ENCODE measurements around the gene B3GALT5.

Gene B3GALT5

DNA sequence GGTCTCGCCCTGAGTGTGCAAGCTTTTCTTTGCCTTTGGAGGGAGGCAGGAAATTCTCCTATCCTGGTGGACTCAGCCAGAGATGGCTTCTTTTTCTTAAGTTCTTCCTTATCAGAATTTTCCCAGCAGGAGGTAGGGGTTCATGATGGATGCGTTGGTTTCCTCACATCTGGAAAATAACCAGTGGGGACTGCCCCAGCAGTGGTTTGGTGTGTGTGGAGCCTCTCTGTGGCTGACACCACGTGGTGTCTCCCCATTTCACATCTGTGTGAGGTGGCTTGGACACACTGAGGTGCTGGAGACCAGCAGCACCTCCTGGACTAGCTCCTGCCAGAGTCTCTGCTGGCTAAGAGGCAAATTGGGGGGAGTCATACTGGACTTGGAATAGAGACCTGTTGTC is 32.6 kb downstream of the B3GALT5 start:
- DNase-seq (ENCODE audit: low spot score) = no peak

DNA sequence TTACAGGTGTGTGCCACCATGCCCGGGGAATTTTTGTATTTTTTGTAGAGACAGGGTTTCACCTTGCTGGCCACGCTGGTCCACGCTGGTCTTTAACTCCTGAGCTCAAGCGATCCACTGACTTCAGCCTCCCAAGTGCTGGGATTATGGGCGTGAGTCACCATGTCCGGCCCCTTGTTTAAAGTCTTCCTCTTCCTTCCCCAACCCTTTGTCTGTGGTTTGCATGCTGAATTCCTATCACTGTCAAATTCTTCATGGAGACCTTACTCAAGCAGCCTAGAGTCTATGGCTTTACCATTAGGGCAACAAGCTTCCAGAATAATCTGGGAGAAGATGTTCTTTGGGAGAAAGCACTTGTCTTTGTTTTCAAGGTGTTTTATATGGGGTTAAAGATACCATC is 34.7 kb downstream of the B3GALT5 start:
- no peak for DNase-seq (ENCODE audit: low spot score)

DNA sequence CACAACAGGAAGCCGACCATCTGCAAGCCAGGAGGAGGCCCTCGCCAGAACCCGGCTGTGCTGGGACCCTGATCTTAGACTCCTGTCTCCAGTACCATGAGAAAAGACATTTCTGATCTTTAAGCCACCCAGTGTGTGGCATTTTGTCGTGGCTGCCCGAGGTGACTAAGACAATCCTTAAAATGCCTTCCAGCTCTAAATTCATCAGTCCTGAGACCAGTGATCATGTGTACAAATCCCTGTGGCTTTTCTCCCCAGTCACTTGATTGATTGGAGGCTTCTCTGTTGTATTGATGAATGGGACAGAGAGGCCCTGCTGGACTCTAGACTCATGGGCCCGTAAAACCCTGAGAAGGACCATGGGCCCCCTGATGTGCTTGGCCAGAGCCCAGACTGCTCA is 36.1 kb downstream of the B3GALT5 start:
- DNase-seq (ENCODE audit: low spot score) = no peak

DNA sequence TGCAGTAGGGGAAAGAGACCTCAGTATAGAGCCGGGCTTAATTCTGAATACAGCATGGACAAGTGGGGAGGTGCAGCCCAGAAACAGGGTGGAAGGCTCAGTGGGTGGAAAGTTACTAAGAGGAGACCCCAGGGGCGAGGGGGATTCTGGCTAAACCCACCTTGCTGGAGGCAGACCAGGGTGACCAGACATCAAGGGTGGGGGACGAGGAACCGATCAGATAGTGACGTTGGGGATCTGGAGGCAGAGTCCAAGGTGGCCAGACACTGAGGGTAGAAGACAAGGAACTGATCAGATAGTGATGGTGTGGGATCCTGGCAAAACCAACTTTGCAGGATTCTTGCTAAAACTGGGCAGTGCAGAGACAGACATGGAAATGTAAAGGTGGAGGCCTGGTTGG is 36.8 kb downstream of the B3GALT5 start:
- DNase-seq (ENCODE audit: low spot score) = no peak

DNA sequence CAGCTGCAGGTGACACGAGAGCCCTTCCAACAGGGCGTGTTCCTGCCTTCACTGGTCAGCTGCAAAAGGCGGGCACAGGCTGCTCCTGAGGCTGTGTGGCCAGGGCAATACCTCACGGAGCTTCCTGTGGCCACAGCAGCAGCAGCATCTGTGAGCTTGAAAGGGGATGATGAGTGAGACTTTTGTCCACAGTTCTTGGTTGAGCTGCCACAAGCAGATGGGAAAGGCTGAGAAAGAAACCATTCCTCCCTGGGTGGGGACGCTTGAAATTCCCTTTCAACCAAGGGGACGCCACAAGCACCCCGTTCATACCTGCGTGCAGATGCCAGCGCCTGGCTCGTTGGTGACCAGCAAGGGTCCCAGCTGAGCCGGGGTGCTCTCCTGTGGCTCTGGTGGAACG is 37.6 kb downstream of the B3GALT5 start:
- no peak for DNase-seq (ENCODE audit: low spot score)

DNA sequence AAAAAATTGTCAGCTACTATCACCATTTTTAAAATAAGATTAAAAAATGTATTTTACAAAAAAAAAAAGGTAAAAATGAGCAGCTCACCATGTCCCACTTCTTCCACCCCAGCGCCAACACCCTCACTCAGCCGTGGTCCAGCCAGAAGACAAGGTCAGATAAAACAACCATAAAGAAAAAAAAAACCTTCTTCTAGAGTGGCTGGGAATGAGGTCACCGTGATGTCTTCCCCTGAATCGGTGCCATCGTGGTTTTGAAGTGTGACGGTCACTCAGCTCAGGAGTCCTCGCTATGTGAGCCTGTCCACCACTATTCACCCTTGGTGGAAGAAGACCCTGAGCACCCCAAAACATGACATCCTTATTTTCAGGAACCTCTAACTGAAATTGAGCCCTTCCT is 38.1 kb downstream of the B3GALT5 start:
- no peak for DNase-seq (ENCODE audit: low spot score)

DNA sequence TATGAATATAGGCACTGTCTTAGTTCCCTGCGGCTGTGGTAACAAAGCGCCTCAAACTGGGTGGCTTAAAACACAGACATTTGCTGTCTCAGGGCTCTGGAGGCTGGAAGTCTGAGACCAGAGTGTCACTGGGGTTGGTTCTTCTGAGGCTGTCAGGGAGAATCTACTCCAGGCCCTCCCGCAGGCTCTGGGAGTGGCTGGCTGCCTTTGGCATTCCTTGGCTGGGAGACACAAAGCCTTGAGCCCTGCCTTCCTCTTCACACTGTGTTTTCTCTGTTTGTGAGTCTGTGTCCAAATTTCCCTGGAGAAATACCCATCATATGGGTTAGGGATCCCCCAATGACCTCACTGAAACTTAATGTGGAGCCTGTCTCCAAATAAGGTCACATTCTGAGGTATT is 38.5 kb downstream of the B3GALT5 start:
- DNase-seq (ENCODE audit: low spot score) = no peak

DNA sequence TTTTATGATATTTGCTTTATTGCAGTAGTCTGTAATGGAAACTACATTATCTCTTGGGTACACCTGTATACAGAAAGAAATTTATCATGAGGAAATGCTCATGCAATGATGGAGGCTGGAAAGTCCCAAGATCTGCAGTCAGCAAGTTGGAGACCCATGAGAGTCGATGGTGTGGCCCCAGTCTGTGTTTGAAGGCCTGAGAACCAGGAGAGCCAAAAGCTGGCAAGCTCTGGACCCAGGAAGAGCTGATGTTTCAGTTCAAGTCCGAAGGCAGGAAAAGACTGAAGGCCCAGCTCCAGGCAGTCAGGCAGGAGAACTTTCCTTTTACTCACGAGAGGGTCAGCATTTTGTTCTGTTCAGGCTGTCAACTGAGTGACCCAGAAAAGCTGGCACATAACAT is 42.2 kb downstream of the B3GALT5 start:
- no peak for DNase-seq (ENCODE audit: low spot score)

DNA sequence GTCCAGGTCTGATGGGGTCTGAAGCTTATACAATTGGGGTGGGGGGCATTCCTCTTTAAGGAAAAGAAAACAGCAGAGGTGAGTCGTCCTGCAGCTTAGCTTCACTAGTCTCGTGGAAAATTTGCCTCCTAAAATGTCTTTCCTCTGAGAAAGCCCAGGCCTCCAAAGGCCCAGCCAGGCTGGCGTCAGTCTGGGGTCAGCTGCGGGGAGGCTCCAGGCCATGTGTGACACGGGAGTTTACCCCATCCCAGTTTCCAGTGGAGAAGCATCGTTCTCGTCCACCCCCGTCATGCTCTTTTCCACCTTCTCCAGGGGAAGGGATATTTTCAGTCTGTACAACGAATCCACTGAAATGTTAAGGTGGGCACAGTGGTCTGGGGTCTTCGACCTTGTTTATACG is 42.8 kb downstream of the B3GALT5 start:
- DNase-seq (ENCODE audit: low spot score) = no peak

DNA sequence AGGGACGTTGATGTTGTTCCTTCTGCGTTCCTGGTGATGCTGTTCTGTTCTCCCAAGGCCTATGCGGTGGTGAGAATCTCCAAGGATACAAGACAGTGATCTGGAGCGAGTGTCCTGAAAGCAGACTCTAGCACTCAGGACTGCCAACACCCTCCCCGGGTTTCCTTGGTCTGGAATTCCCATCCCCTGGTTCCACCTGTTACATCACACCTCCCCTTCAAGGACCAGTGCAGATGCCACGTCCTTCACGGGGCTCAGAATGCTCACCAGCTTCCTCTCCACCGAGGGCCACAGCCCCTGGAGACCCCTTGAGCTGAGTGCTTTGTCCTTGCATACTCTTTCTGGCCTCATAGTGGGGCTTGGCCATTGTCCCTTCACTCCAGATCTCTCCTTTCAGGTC is 43.5 kb downstream of the B3GALT5 start:
- DNase-seq (ENCODE audit: low spot score) = no peak

DNA sequence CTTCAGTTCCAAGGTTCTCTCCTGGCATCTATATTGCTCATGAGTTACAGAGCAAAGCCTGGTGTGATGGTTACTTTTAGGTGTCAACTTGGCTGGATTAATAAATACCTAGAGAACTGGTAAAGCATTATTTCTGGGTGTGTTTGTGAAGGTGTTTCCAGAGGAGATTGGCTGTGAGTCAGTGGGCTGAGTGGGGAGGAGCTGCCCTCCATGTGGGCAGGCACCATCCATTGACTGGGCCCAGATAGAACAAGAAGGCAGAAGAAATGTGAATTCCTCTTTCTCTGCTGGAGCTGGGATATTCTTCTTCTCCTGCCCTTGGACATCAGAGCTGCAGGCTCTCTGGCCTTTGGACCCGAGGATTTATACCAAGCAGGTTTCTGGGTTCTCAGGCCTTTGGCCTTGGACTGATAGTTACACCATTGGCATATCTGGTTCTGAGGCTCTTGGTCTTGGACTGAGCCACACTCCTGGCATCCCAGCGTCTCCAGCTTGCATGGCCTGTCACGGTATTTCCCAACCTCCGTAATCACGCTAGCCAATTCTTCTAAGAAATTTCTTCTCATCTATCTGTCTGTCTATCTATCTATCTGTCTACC is 44.5 kb downstream of the B3GALT5 start:
- no peak for DNase-seq (ENCODE audit: low spot score)

DNA sequence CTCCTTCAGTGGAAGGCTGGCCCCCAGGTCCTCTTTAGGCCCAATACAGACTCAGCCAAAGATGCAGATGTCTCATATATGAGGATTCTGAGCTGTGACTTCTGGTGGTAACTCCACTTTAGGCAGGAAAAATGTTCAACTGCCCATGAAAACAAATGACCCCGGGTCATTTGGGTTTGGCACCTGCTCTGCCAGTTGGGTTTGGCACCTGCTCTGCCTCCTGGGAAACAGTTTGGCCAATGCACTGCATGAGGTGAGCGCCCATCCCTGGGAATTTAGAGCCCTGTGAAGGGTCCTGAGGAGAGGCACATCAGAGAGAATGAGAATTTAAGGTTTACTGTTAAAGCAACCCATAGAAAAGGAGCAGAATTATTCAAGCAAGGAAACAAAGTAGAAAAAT is 45.3 kb downstream of the B3GALT5 start:
- no peak for DNase-seq (ENCODE audit: low spot score)

DNA sequence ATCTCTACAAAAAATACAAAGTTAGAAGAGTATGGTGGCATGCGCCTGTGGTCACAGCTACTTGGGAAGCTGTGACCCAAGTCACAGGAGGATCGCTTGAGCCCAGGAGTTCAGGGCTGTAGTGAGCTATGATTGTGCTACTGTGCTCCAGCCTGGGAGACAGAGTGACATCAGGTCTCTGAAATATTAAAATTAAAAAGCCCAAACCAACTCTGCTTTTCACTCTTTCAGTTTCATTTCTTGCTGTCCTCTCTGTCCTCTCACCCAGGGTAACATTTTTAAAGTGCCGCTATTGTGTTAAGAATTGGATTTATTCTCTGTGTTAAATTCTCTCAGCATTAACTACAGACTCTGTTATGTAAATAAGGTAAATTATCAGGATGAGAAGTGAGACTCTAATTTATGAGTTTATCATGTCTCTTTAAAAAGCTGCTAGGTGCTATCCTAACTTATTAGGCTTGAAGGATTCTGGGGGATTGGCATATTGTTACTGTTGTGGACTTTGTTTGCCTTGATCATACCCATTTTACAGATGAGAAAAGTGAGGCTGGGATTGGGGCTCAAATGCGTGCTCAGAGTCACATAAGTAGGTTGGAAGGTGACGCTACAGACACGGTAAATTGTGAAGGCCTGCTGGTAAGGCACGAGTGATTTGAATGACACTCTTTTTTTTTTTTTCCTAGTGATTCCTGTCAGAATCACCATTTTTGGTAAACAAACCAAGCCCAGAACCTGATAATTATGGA is 46.5 kb downstream of the B3GALT5 start:
- no peak for DNase-seq (ENCODE audit: low spot score)

DNA sequence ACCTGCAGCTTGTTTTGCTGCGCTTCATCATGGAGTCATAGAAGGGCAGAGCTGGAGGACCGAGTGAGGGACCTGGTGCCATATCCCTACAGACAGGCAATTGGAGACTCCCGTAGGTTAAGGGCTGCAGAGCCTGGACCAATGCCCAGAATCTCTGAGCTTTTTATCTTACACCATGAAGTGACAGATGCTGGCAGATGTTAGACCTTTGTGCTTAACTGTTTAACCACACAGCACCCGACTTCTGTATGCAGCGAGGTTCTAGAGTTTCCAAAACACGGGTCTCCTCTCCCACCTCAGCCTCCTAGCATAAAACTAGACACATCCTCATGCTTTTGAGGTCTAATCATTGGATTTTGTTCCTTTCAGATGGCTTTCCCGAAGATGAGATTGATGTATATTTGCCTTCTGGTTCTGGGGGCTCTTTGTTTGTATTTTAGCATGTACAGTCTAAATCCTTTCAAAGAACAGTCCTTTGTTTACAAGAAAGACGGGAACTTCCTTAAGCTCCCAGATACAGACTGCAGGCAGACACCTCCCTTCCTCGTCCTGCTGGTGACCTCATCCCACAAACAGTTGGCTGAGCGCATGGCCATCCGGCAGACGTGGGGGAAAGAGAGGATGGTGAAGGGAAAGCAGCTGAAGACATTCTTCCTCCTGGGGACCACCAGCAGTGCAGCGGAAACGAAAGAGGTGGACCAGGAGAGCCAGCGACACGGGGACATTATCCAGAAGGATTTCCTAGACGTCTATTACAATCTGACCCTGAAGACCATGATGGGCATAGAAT is 47.6 kb downstream of the B3GALT5 start:
- no peak for DNase-seq (ENCODE audit: low spot score)

DNA sequence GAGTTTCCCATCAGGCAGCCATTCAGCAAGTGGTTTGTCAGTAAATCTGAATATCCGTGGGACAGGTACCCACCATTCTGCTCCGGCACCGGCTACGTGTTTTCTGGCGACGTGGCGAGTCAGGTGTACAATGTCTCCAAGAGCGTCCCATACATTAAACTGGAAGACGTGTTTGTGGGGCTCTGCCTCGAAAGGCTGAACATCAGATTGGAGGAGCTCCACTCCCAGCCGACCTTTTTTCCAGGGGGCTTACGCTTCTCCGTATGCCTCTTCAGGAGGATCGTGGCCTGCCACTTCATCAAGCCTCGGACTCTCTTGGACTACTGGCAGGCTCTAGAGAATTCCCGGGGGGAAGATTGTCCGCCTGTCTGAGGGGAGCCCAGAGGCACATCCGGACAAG is 48.4 kb downstream of the B3GALT5 start:
- DNase-seq (ENCODE audit: low spot score) = no peak

DNA sequence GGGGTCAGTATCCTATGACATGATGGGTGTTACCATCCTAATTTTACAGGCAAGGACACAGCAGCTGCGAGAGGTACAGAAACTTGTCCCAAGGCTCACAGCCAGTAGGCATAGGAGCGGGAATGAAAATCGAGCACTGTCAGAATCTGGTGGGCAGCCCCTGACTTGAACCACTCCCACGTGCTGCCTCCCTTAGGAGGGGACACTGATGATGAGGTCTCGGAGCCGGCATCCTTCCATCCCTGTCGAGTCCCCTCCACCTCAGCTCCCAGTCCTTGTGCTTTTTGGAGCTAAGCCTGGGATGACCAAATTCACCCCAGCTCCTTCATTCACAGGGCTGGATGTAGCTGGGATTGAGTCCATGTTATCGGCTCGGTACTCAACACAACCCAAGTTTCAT is 49.0 kb downstream of the B3GALT5 start:
- DNase-seq (ENCODE audit: low spot score) = no peak

DNA sequence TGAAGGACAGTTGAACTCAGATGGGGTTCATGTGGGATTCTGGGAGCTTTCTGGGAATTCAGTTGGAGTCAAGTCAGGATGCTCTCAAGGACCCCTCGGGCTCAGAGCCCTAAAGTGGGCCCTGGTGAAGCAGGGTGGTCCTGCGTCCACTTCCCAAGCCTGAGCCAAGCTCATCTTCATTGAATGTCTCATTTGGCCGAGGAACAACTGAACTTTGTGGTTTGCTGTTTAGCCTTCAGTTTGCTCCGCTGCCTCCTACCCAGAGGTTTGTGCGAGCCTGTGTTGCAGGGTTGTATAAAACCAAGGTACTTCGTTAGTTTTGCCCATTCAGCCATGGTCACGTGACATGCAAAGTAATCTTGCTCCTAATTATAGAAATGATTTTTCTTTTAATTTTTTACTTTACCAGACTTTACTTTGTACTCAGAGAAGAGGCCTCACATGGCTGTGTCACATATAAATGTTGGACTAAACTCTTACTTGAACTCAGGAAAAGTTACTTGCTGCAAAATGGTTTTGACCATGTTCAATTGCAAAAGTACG is 49.7 kb downstream of the B3GALT5 start:
- no peak for DNase-seq (ENCODE audit: low spot score)

DNA sequence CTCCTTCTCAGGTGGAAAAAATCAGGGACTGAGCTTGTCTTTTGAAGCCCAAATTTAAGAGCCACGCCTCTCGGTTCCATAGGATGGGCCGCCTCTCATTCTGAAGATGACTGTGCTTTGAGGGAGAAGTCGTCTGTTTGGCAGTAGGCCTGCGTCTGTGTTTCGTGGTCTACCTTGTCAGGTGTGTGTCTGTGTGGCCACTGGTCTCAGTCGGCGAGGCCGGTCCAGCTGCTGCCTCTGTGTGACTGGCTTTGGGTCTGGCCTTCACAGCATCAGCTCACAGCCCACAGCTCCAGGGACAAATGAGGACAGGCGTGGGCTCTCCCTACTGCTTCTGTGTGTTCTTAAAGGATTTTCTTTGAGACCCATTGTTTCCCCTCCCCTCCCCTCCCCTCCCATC is 50.3 kb downstream of the B3GALT5 start:
- no peak for DNase-seq (ENCODE audit: low spot score)

DNA sequence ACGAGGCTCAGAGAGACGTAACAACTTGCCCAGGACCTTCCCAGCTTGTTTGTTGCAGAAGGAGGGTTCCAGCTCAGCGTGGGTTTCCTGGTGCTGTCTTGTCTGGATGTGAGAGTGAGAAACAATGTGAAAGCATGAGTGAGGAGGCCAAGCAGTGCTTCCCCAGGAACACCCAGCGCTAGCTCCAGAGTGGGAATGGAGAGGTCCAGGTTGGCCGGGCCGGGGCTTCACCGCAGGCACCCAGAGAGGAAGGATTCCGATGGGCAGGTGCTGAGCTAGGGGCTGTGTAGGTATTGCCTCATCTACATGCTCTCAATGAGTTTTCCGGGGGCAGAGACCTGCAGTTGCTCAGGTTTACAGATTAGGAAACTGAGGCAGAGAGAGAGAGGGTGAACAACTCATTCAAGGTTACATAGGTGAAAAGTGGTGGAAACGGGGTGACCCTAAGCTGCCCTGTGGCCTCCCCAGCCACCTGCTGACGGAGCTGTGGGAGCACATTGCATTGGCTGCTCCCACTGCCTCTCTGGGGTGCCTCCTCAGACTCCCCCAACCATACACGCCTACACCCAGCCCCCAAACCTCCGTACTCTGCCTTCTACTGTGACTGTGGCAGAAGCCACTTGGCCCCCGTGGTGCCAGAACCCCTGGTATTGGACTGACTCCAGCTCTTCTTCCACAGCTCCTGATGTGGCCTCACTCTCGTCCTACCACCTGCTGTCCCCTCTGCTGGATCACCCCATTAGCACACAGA is 51.2 kb downstream of the B3GALT5 start:
- no peak for DNase-seq (ENCODE audit: low spot score)

DNA sequence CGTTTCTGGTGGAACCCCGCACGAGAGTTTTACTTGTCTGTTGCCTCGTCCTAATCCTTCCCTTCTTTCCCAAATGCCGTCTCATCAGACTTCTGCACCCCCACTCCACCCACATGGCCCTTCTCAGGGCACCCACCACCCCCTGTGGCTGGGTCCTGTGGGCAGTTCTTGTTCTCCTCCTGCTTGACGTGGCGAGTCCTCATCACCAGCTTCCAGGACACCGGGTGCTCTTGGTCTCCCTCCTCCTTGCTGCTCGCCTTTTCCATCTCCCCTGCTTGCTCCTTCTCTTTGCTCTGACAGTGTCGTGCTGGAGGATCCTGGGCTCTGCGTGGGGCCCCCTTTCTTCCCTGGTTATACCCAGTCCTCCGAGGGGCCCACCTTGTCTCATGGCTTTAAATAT is 51.8 kb downstream of the B3GALT5 start:
- no peak for DNase-seq (ENCODE audit: low spot score)

DNA sequence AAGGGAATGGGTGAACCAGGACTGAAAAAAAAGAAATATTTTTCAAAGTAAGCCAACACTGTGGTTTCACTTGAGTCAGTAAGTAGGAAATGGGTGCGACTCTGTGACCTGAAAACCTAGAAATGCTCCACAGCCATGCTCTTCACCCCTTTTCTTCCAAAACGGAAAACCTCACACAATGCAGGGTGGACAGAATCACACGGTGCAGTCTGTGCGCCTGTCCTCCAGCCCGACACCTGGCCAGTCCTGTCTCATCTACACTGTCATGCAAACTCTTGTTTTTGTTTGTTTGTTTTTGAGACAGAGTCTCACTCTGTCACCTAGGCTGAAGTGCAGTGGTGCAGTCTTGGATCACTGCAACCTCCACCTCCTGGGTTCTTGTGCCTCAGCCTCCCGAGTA is 53.3 kb downstream of the B3GALT5 start:
- DNase-seq (ENCODE audit: low spot score) = no peak

DNA sequence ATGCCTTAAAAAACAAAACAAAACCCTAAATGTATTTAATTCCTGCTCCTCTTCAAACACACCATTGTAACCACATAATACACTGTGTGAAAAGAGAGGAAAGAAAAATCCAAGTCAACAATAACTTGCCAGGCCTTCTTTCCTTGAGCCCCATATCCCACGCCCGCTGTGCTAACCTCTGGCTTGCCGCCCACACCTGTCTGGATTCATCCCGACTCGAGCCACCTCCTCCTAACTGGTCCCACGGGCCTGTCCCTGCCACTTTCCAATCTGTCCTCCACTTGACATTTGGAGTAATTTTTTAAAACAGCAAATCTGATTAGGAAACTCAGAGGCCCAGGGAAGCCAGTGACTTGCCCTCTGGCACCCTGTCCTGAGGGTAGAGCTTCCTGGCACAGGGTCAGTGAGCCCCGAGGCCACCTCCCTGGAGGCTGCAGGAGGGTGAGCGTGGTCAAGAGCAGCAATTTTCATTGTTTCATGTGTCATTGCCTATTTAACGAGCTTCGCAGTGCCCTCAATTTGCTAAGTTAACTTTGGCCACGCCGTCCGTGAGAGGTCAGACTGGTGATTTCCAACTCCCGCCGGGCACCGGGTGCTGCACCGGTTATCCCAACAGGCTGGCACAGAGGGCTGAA is 54.1 kb downstream of the B3GALT5 start:
- DNase-seq (ENCODE audit: low spot score) = no peak
